ENCODE data around the gene BCAR1. TPM values are rescaled to one million over a fixed set of nuclear protein-coding genes. Genes with fewer than 3 reads are reported as not detected.
A peak's percentile ranks its signal among the peaks of the same experiment; 100 is the strongest.
"Not testable (repeated sequence)": the region's sequence is repeated elsewhere in the genome, so short reads cannot be mapped to it uniquely, and the experiment has no call there.

The BCAR1 gene
- total RNA-seq, 6 experiments from 2014 or later, result 126 to 148 (median 130) TPM

GRCh38 chr16:75225092-75225491, 26.3 kb downstream of the BCAR1 start:
- Mint-ChIP-seq H3K27me3 (ENCODE audit: insufficient read depth) (peaks cover 28% of the 10 kb centered on the region), H3K9me3 (peaks cover 10% of the 10 kb centered on the region; the same call in 1 of the 2 replicates), H3K4me1 (ENCODE audit: low read depth) (peaks cover 5% of the 10 kb centered on the region; the same call in 1 of the 2 replicates), H3K36me3 (ENCODE audit: low read depth) (no peaks in the 10 kb centered on the region; the same call in 1 of the 2 replicates), H3K4me3 (peak overlapping the region; percentile 64; the same call in 1 of the 2 replicates), H3K27ac (no peak overlapping the region; the same call in 1 of the 2 replicates)
- TF ChIP-seq, protein P1, sequence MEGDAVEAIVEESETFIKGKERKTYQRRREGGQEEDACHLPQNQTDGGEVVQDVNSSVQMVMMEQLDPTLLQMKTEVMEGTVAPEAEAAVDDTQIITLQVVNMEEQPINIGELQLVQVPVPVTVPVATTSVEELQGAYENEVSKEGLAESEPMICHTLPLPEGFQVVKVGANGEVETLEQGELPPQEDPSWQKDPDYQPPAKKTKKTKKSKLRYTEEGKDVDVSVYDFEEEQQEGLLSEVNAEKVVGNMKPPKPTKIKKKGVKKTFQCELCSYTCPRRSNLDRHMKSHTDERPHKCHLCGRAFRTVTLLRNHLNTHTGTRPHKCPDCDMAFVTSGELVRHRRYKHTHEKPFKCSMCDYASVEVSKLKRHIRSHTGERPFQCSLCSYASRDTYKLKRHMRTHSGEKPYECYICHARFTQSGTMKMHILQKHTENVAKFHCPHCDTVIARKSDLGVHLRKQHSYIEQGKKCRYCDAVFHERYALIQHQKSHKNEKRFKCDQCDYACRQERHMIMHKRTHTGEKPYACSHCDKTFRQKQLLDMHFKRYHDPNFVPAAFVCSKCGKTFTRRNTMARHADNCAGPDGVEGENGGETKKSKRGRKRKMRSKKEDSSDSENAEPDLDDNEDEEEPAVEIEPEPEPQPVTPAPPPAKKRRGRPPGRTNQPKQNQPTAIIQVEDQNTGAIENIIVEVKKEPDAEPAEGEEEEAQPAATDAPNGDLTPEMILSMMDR (IDR thresholded peaks at IDR 0.05), result no peak
- DNase-seq, result no peak

DNA sequence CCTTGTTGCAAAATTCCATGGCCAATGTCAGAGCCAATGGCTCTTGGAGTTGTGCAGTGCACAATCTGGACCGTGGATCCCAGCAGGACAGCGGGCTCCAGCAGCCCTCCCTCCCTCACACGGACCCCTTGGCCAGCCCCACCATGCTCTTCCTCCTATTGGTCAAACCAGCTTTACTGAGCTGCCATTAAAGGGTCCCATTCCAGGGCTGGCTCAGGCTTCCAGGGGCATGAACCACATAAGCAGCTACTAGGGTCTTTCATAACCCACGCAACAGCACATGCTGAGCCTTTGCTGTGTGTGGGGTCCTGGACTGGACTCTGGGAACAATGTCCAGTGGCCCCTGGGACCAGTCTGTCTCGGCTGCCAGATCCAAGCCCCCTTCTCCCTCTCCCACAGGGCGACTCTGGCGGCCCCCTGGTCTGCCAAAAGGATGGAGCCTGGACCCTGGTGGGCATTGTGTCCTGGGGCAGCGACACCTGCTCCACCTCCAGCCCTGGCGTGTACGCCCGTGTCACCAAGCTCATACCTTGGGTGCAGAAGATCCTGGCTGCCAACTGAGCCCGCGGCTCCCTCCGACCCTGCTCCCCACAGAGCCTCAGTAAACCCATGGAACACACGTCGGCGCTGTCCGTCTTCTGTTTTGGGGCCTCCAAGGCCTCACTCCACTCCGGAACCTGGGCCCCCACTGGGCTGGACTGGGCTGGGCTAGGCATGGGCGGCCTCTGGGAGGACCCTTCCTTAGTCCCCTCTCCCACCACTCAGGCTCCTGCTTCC, 26.9 kb downstream of the BCAR1 start:
- Mint-ChIP-seq H3K4me1 (ENCODE audit: low read depth) (peaks cover 10% of the 10 kb centered on the region), H3K4me3 (peak overlapping the region; percentile 64; the same call in 1 of the 2 replicates), H3K27ac (peak overlapping the region; percentile 55; the same call in 1 of the 2 replicates), H3K27me3 (ENCODE audit: insufficient read depth) (peaks cover 28% of the 10 kb centered on the region), H3K9me3 (peaks cover 10% of the 10 kb centered on the region; the same call in 1 of the 2 replicates), H3K36me3 (ENCODE audit: low read depth) (no peaks in the 10 kb centered on the region; the same call in 1 of the 2 replicates)
- TF ChIP-seq, protein P1 (IDR thresholded peaks at IDR 0.05), result no peak
- DNase-seq, result no peak

DNA sequence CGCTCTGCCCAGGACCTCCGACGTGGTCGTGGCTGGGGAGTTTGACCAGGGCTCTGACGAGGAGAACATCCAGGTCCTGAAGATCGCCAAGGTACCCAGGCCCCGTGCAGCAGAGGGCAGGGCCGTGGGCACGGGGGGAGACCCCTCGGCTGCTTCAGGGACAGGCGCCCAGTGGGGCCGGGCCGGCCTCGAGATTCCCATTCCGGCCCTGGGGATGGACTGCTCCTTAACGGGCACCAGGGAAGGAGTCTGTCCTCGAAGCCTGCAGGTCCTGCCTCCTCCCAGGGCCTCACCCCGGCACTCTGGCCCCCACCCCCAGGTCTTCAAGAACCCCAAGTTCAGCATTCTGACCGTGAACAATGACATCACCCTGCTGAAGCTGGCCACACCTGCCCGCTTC, 28.3 kb downstream of the BCAR1 start:
- H3K4me3 Mint-ChIP-seq; H3K36me3 Mint-ChIP-seq (ENCODE audit: low read depth); DNase-seq; H3K27ac Mint-ChIP-seq: not testable (repeated sequence)
- Mint-ChIP-seq H3K27me3 (ENCODE audit: insufficient read depth) (peaks cover 24% of the 10 kb centered on the region), H3K9me3 (peaks cover 10% of the 10 kb centered on the region; the same call in 1 of the 2 replicates), H3K4me1 (ENCODE audit: low read depth) (peaks cover 11% of the 10 kb centered on the region)

DNA sequence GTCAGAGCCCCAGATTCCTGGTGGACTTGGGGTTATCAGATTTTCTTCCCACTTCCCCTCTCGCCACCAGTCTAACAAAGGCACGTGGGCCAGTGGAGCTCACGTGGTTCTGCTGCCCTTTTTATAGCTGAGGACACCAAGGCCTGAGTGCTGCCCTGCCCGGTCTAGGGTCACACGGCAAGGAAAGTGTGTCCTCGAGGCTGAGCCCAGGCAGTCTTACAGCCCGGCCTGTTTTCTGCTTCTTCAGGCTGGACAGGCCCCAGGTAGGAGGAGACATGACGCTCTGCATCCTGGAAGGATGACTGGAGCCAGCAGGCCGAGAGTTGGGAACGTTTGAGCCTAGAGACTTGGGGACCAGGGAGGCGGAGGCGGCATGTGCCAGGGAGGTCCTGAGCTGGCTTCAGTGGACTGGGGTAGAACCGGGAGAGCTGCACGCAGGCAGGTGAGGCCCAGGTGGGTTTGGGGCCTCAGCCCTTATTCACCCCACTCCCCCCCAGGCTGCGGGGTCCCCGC, 29.1 kb downstream of the BCAR1 start:
- Mint-ChIP-seq H3K4me3 (no peak overlapping the region), H3K27ac (no peak overlapping the region), H3K36me3 (ENCODE audit: low read depth) (no peaks in the 10 kb centered on the region), H3K9me3 (peaks cover 10% of the 10 kb centered on the region; the same call in 1 of the 2 replicates), H3K27me3 (ENCODE audit: insufficient read depth) (peaks cover 24% of the 10 kb centered on the region), H3K4me1 (ENCODE audit: low read depth) (peaks cover 11% of the 10 kb centered on the region)
- no peak for DNase-seq
- TF ChIP-seq, protein P1 (IDR thresholded peaks at IDR 0.05), result no peak

DNA sequence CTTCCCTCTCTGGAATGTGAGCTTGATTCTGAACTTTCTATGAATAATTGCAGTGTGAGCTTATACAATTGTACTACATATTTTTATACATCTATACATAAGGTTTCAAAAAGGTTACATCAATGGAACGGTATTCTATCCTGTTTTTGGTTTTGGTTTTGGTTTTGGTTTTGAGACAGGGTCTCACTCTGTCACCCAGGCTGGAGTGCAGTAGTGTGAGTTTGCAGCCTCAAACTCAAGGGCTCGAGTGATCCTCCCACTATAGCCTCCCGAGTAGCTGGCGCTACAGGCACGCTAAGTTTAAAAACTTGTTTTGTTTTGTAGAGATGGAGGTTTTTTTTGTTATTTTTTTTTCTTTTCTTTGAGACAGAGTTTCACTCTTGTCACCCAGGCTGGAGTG, 31.6 kb downstream of the BCAR1 start:
- Mint-ChIP-seq H3K27ac (no peak overlapping the region), H3K9me3 (peaks cover 7% of the 10 kb centered on the region; the same call in 1 of the 2 replicates), H3K36me3 (ENCODE audit: low read depth) (no peaks in the 10 kb centered on the region), H3K4me3 (peak overlapping the region; percentile 56; the same call in 1 of the 2 replicates), H3K4me1 (ENCODE audit: low read depth) (peaks cover 11% of the 10 kb centered on the region), H3K27me3 (ENCODE audit: insufficient read depth) (peaks cover 12% of the 10 kb centered on the region)
- TF ChIP-seq, protein P1 (IDR thresholded peaks at IDR 0.05), result no peak
- DNase-seq, result no peak

DNA sequence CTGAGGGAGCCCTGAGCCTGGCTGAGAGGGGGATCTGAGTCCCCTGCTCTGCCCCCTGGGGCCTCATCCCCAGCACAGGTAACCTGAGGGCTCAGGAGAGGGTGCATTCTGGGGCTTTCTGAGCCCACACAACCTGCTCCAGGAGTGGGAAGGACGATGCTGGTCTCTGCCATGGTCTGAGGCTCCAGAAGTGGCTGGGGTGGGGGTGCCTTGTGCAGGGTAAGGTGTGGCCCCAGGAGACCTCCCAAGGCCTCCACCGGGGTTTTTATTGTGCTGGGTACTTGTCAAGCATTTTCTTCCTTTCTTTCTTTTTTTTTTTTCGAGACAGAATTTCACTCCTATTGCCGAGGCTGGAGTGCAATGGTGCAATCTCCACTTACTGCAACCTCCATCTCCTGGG, 32.3 kb downstream of the BCAR1 start:
- TF ChIP-seq, protein P1 (IDR thresholded peaks at IDR 0.05), result no peak
- no peaks in the 10 kb centered on the region for H3K36me3 Mint-ChIP-seq (ENCODE audit: low read depth)
- no peak for DNase-seq
- peaks cover 4% of the 10 kb centered on the region for H3K27me3 Mint-ChIP-seq (ENCODE audit: insufficient read depth)
- H3K9me3 Mint-ChIP-seq, result peaks cover under 1% of the 10 kb centered on the region; the same call in 1 of the 2 replicates
- H3K4me1 Mint-ChIP-seq (ENCODE audit: low read depth), result peaks cover 6% of the 10 kb centered on the region
- H3K27ac Mint-ChIP-seq, result no peak overlapping the region
- H3K4me3 Mint-ChIP-seq, result no peak overlapping the region
